ENCODE results near the gene TSHZ3.

TSHZ3 gene

DNA sequence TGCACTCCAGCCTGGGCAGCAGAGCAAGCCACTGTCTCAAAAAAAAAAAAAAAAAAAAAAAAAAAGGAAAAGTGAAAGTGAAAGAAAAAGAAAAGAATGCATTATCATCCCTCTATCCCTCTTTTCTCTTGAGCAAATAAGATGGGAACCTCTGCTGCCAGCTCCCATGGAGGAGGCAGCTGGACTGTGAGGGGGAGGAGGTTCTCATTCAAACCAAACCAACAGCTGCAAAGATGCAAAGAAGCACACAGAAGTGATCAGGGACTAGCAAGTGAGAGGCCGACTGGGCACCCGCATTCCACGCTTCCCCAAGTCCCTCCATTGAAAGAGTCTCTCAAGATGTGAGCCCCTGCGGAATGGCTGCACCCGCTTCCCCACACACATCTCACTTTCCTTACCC, 63.5 kb downstream of the TSHZ3 start:
- DNase-seq: peak in 1 of 2 experiments; percentile 30

DNA sequence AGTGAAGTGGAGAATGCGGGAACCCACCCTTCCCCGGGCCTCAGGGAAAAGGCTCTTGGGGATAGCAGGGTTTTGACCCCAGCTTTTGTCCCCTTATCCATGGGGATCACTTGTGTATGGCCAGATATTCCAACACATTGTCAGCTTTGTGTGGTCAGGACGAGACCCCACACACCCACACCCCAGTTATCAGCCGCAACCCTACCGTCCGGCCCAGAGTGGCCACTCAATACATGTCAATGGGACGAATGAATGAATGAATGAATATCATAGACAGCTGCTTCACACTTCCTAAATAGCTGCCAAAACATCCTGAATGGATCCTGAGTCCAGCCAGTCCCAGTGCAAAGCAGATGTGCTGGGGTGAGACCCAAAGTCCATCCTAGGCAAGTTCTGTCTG, 64.6 kb downstream of the TSHZ3 start:
- no peak for DNase-seq

DNA sequence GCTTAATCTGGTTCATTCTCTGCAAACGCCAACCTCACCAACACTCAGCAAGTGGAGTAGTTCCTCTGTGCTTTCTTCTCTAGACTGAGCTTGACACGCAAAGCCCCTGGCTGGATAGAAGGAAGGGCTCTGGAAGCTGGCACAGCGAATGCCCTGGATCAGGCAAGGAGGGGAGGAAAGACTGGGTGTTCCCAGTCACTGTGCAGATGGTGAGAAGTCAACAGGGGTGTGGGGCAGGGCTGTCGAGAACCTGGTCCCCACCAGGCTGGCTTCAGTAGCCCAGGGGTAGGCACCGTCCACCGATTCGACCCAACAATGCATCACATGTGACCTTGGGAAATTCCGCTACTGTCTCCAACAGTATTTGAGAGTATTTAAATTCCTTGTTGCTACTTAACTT, 65.5 kb downstream of the TSHZ3 start:
- no peak for DNase-seq

DNA sequence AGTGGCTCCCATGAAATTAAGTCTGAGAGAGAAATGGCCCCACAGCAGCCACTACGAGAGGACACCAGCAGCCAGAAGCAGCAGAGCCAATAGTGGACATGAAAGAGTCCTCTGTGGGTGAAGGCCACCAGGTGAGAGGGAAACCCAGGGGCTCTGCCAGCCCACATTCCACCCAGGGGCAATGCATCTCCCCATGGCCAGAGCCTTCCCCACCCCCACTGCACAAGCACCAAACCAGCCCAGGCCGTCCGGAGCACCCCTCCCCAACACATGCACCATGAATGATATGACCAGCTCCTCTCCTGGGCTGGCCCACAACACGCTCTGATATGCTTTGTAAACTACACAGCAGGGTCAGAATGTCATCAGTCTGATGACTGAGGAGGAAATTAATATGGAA, 66.9 kb downstream of the TSHZ3 start:
- DNase-seq: no peak

DNA sequence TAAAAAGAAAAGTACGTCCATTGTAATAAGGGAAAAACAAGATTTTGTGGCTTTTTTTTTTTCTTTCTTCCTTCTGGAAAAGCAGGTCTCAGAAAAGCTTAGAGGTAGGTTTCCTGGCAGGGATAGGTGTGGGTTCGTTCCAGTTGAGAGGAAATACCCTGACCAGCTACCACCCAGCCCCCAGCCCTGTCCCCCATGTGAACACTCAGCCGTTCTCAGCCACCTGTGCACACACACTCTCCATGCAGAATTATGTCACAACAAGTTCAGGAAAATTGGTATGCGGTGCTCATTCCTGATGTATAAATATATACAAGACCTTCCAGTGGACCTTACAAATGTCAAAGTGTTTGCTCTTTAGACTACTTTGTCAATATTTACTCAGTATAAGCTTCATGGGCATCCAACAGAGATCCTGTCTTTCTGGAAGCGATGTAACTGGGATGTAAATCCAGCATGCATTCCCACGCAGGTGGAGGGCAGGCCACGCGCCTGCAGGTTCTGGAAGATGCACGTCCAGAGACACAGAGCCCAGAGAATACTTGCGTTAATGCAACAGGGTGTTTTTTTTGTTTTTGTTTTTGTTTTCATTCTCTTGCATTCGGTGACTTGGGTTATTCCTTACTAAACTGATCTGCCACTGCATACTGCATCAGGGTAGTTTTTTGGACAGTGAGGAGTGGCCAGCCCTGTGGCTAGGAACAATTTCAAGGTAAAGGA, 68.8 kb downstream of the TSHZ3 start:
- DNase-seq: peak in 1 of 2 experiments; percentile 59

DNA sequence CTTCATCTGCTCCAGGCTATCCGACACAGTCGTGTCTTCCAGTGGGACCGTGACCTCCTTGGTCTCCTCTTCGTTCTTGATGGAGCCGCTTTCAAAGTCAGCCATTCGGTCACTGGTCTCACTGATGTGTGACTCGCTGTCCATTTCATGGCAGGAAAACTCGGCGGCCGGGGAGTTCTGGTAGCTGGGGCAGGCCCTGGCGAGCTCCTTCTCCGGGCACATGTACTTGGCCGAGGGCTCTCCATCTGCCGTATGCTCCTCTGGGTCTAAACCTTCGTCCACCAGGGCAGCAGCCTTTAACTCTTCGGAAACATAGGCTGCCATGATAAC, 69.8 kb downstream of the TSHZ3 start:
- DNase-seq: no peak

DNA sequence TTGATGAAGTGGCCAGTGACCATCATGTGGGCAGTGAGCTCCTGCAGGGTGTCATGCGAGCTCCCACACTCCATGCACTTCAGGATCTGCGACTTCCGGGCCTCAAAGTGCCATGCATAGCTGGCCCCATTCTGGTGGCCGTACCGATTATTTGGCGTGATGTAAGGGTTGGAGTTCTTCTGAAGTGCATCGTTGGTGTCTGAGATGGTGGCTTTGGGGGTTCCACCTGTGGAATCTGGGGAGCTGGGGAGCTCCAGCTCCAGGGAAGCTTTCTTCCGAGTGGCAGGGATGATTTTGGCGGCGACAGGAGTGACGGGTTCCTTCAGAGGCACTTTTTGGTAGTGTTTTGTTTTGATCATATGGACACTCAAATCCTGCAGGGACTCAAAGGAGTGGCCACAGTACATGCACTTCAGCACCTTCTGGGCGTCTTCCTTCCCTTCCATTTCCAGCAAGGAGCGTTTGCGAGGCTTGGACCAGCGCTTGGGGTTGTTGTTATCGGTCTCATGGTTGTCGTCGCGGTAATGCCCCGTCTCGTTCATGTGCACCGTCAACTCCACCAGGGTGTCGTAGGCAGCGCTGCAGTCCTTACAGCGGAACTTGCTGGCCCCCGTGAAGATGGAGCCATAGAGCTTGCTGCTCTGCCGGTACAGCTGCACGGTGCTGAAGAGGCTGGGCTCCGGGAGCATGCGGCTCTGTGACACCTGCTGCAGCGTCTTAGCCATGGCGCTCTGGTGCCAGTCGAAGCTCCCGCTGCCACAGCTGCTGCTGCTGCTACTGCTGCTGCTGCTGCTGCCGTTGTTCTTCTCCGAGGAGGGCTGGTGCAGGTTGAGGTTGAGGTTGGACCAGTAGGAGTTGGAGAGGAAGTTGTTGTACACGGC, 70.4 kb downstream of the TSHZ3 start:
- no peak for DNase-seq

DNA sequence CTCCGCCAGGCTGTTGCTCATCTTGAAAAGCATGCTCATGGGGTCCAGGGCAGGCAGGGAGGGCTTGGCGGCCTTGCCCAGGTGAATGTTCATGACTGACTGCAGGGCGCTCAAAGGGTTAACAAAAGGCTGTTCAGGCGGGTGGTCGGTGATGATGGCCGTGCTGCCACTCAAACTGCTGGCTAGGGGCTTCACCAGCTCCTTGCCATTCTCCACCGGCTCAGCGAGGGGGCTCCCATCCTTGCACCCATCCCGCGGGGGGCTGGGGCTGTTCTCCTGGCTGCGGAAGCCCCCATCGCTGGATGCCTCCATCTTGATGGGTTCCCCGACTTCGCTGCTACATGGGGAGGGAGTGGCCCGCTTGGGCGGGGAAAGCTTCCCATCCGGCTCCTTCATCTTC, 71.7 kb downstream of the TSHZ3 start:
- DNase-seq: no peak

DNA sequence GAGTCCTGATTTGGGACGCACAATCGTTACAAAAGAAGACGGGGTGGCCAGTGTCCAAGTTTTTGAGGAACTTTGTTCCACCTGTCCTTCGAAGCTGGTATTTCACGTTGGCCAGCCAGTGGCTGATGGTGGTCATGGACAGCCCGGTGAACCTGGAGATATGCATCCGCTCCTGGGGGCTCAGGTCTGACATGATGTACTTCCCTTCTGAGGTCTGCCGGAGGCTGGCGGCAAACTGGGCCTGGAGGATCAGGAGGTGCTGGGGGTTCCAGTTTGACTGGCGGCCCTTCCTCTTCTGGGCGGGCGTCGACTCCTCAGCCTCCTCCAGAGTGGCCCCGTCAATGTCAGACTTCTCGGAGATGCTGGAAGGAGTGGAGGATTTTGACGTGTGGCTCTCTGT, 72.4 kb downstream of the TSHZ3 start:
- no peak for DNase-seq

DNA sequence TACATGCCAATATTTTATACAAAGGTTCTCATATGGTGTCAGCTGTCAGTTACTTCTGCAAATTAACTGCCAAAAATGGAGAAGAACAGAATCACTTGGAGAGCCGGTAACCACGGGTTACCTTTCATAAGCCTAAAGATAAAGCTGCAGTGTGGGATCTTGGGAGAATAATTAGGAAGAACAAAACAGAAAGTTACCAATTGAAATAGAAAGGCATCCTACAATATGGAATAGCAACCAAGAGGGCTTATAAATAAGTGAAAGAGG, 74.2 kb downstream of the TSHZ3 start:
- peak; percentile 27 to 56 for DNase-seq

DNA sequence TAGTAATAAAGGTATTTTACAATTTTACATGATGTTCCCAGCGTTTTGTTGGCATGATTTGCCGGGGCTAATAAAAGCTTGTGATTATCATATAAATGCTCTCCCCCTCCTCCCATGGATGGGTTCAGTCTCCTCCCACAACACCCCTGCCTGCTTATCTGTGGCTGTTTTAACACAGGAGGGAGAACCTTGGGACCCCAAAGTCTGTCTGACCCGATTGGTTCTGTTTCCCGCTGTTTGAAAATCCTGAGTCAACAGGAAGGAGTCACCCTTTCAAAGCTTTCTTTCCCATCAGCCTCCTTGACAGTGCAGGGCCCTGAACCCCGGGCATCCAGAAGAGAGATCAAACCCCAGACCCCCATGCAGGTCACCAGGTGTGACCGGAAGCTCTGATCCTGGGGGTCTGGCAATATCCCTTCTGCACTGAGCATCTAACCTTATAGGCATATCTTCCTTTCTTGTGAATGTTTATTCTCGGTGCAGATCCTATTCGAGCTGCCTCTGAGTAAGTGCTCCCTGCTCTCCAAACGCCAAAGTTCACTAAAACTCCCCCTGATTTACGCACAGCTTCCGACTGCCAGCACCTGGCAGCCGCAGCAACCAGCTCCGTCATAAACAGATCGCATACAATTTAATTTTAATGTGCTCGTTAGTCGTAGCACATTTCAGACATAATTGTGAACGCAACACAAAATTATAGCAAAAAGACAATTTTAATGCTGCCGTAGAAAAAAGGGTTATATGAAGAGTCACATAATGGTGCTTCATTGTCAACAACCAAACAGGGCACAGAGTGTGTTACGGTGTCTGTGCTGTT, 74.8 kb downstream of the TSHZ3 start:
- peak; percentile 52 to 54 for DNase-seq

DNA sequence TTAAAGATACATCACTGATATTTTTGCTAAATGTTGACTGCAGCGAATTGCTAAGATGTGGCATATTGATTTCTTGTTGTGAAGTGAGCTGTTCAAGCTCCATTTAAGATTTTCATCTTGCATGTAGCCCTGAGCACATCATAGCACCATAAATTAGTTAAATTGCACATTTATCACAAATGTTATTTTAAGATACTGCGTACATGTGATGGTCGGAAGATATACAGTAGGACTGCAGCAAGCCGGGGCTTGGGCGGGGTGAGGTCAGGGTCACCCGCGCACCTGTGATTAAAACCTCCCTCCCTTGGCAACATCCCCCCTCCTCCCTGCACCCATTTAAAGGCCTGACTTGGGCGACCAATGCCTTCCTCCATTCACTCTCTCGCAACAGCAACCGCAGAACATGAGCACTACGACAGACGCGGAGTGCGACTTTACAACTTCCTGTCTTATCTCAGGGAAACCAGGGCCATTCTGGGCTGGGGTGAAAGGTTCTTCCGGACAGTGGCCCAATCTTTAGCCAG, 76.6 kb downstream of the TSHZ3 start:
- no peak for DNase-seq

DNA sequence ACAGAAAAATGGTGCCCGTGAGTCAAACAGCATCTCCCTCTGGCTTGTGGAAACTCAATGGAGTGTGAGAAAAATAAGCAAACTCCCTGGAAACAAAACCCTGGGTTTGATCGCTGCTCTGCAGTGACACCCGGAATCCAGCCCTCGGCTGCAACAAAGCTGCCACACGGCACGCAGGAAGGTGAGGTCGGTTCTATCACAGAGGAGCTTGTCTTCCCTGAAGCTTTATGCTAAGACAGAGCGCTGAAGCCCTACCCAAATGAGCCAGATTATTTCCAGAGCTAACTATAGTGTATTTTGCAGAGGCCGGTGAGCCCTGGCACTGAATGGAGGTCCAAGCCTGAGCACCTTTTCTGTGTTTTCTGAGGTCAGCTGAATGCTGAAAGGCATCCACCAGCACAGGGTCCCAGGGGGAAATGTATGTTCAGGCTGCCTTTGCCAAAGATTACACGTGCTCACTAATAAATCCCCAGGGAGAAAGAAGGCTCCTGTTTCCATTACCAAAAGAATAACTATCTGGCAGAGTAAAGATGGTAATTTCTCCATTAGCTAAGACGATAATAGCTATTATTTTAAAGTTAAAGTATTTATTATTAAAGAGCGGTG, 77.8 kb downstream of the TSHZ3 start:
- DNase-seq: peak; percentile 50 to 77

DNA sequence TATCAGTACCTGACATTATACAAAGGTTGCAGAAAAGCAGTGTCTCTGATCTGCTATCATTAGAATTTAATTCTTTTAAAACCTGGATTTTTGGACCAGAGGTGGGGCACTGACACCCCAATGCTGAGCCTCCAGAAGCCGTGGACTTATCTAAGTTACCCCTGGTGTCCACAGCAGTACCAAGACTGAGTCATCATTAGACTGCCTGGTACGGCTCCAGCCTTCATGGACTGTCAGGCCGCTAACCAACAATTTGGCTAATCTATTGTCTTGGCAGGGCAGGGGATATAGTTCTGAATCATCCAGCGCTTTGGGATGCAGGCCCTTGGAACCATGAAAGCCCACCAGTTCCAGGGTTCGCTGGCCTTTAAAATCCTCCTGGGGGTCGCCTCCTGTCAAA, 78.3 kb downstream of the TSHZ3 start:
- no peak for DNase-seq

DNA sequence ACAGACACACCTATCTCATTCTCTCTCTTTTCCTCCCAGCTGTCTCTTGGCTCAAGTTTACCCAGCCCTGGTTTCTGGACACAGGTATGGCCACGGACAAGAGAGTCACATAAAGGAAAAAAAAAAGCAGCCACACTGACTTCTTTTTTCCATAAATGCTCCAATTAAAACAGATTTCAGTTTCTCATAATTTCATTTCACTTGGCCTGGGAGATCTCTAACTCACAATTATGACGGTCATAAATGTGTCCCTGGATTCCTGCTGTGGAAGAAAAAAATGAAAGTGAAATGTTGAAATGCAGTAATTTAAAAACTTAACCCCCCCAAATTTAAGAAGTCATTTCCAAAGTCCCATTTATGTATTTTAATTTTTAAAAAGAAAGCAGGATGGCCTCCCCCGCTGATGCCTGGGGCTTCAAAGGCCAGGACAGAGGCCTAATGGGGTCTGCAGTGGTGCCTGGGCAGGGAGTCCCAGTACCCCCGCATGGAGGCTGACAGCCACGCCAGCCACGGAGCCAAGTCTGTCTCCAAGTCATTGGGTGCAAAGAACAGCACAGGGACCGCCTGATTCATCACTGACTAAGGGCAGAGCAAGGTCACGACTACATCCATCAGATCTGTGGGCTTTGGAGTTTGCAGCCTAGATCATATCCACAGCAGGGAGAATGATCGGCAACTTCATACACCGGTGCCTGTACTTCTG, 79.7 kb downstream of the TSHZ3 start:
- DNase-seq: no peak

DNA sequence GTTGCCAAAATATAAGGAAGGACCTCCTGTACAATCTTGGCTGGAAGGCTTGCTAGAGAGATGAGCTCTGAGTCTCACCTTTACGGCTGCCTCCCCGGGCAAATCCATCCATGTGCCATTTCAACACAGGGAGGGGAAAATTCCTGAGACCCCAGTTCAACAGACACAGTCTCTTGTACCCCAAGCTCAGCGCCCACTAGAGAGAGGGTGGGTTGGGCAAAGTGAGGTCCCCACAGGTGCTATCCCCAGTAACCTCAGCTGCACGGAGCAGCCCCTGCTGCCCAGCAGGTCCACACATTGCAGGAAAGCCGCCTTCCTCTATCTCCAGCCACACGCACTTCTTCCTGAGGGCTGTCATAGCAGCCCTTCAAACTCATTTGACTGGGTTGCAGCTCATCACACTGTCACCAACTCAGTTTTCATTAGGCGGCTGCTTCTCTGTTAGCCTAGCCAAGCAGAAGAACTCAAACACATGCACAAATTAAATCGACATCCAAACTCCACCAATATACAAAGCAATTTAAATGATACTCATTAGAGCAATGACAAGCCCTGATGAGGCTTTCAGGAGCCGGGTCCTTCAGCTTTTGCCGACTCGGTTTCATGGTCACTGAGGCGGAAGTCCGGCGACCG, 80.4 kb downstream of the TSHZ3 start:
- DNase-seq: no peak

DNA sequence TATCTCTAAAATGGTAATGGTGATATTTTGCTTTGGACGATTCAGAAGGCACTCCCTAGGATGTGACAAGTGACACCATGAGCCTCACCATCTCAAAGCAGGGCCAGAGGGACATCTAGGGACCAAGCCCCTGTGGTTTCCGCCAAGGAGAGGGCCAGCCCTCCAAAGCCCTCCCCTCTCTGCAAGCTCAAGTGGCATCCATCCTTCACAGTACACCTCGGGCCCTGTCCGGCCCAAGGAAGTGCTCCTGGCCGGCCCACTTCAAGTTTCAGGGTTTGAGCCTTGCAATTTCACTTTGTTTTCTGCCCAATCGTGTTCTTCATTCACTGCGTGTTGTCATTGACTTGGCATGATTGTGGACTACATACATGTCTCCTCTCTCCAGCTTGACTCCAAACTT, 82.5 kb downstream of the TSHZ3 start:
- no peak for DNase-seq

DNA sequence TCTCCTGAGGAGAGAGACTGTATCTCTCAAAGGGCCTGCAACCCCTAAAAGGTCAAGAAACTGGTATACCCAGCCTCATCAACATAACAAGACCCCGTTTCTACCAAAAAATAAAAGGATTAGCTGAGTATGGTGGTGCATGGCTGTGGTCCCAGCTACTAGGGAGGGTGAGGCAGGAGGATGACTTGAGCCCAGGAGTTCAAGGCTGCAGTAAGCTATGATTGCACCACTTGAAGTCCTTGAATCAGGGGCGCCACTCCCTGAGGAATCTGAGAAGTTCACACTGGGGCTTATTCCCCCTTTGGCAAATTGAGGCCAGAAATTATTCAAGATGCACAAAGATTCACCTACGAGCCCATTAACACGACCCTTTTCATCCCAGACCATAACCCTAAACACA, 83.0 kb downstream of the TSHZ3 start:
- DNase-seq: no peak

DNA sequence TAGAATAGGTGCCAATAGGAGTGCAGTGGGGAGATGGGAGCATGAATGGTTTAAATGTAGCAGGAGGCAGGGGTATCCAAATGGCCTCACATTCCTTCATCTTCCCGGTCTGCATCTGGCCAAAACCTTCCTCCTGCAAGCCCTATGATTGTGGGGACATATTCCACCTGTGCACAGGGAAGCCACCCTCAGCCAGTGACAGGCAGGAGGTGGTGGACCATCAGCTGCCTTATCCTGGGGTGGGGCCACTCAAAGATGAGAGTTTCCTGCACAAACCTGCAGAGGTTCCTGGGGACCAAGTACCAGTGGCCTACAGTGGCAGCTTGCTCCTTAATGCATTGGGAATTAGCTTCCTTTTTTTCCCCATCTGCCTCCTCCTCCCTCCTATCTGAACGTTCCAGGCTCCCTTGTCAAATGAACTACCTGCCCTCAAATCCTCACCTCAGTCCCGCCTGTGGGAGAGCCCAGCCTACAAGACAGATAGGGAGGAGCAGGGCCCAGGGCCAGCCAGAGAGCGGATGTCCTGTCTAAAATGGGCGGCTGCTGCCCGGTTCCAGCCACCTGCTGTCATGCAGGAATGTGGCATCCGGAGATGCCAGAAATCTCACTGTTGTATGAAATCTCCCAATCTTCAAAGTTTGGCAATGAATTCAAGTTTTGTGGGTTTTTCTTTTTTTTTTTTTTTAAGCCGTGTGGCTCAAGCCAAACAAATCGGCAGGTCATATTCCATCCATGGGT, 85.0 kb downstream of the TSHZ3 start:
- DNase-seq: no peak

DNA sequence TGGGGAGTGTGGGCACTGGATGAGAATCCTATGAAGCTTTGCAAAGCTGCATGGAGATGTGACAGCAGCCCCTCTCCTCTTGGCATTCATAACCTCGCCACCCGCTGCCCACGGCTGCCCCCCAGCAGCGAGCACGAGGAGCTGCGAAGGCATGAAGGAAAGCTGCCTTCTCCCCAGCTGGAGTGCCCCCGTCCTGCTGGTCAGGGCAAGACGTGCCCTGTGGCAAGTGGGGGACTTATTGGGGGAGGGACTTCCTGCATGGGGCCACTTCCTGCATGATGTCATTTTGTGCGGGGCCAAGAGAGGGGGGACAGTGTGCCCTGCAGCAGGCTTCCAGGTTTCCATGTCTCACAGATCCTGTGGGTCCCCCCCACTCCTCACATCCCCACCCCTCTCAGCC, 85.9 kb downstream of the TSHZ3 start:
- DNase-seq: no peak

DNA sequence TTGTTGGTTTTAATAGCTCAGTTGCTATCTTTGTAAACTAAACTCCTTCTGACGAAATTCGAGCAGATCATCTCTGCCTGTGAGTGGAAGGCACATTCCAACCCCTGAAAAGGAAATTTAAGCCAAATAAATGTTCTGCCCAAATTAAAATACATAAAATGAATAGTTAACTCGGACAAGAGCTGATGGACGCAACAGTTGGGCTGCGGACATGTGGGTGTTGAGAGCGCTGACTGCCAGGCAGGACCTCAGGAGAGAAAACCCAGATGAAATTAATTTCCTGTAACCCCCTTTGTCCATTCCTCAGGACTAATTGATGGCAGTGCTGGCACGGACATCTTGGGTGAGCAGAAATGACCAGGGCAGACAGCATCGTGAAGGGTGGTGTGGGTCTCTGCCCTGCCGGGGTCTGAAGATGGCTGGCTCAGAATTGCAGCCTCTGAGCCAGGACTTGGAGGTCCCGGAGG, 86.5 kb downstream of the TSHZ3 start:
- DNase-seq: no peak
